Astrocyte of the cerebellum (primary cell): ENCODE data around the gene NRSN1.
"Not testable (repeated sequence)": the region's sequence is repeated elsewhere in the genome, so short reads cannot be mapped to it uniquely, and the experiment has no call there.

ENCODE experiments used
- DNase-seq: peaks from one replicate; pipeline ENCODE4 v3.0.0-alpha.2; 2011; ENCODE audit warnings: low read depth
- H3K4me3 ChIP-seq: 2 replicates; pipeline ENCODE4 v1.5.1; 2011; ENCODE audit warnings: mild to moderate bottlenecking, low read depth, low read length, moderate library complexity
- in situ Hi-C: cut with HindIII; loops from 2 replicates; pipeline ENCODE4 v1.10.0; 2017; ENCODE audit warnings: low sequenced_read_pairs
- TF ChIP-seq, protein P1 (sequence below): IDR thresholded peaks from 2 replicates; pipeline ENCODE4 v1.5.1; 2012; ENCODE audit warnings: low read length, low read depth, moderate library complexity, mild to moderate bottlenecking; ENCODE audit errors: missing control alignments

Gene NRSN1

DNA sequence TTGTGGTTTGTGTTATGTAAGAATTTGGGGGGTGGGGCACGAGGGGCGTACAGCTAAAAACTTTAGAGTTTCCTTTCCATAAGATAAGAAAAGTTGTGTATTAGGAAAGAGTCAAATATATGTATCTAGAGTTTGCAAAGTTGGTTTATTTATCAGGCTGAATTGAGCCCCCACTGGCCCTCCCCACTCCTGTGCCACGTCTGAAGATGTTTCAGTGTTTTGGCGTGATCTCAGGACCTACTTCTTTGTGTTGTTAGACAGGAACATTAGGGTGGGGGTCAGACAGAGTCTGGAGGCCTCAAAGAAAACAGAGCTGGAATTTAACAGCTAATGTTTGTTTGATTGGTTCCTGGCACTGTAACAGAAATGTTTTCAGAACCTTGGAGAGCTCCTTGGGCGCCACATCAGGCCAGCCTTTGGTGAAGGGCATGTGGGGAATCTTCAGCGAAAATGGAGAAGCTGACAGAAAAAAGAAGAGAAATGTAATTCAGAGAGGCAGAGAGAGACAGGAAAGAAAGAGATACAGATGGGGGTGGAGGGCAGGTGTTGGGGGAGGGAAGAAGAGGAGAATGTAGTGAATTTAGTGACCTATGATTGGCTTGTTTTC, 674 bp downstream of the NRSN1 start:
- TF ChIP-seq, protein P1, sequence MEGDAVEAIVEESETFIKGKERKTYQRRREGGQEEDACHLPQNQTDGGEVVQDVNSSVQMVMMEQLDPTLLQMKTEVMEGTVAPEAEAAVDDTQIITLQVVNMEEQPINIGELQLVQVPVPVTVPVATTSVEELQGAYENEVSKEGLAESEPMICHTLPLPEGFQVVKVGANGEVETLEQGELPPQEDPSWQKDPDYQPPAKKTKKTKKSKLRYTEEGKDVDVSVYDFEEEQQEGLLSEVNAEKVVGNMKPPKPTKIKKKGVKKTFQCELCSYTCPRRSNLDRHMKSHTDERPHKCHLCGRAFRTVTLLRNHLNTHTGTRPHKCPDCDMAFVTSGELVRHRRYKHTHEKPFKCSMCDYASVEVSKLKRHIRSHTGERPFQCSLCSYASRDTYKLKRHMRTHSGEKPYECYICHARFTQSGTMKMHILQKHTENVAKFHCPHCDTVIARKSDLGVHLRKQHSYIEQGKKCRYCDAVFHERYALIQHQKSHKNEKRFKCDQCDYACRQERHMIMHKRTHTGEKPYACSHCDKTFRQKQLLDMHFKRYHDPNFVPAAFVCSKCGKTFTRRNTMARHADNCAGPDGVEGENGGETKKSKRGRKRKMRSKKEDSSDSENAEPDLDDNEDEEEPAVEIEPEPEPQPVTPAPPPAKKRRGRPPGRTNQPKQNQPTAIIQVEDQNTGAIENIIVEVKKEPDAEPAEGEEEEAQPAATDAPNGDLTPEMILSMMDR, result no peak
- no peak overlapping the region for H3K4me3 ChIP-seq
- DNase-seq, result peak; percentile 55
- in situ Hi-C loops, result no loop called here

DNA sequence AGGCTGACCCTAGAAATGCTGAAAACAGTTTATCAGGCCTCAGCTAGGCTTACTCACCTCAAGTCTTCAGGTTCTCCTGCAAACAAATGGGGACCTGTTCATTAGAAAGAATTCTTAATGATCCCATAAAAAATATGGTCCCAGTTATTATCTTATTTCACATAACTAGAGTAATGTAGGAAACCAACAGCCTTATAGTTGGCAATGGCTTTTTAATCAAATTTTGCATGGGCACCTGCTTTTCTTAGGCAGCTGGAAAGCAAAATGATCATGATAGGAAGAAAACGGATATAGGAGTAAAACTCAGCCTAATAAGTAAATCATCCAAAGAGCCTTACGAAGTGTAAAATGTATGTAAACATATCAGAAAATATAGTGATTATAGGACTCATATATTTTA, 1.3 kb downstream of the NRSN1 start:
- in situ Hi-C loops, result no loop called here
- TF ChIP-seq, protein P1, result no peak
- no peak for DNase-seq
- H3K4me3 ChIP-seq, result no peak overlapping the region

DNA sequence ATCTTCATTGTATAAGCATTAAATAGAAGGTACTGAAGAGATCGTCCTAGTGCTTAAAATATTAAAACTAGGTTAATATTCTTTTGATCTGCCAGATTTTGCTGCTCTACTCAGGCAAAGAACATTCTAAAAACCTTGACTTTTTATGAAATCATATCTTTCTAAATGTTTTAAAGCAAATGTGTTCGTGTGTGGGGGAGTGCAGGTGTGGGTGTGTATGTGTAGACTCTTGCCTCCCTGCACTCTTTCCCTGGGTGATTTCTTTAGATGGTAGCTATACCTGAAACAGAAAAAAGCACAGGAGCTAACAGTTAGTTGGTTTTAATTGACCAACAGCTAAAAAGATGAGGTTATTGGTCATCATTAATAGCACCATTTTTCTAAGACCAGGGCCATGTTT, 5.7 kb downstream of the NRSN1 start:
- in situ Hi-C loops, result no loop called here
- no peak overlapping the region for H3K4me3 ChIP-seq
- no peak for DNase-seq
- TF ChIP-seq, protein P1, result no peak

DNA sequence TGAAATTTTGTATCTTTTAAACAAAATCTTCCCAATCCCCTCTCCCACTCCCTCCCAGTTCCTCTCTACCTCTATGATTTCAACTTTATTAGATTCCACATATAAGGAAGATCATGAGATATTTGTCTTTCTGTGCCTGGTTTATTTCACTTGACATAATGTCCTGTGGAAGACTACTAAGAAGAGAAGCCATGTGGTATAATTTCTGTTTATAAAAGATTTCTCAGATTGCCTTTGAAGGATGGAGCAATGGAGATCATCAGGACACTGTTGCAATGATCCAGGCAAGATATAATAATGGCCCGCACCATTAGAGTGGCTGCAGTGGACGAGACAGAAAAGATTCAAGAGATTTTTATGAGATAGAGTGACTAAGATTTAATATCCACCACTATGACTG, 13.1 kb downstream of the NRSN1 start:
- H3K4me3 ChIP-seq, result no peak overlapping the region
- TF ChIP-seq, protein P1, result no peak
- in situ Hi-C loops, result no loop called here
- no peak for DNase-seq

DNA sequence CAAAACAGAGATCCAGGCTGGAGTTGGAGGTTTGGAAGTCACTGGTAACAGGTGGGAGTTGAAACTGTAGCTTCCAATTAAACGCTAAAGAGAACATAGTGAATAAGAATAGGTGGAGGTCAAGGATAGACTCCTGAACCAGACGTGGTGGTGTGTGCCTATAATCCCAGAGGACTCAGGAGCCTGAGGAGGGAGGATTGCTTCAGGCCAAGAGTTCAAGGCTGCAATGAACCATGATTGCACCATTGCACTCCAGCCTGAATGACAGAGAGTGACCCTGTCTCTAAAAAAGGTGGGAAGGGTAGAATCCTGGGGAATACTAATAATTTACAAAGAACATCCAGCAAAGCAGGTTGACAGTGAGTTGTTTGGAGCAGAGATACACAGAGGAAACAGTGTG, 13.6 kb downstream of the NRSN1 start:
- TF ChIP-seq, protein P1, result no peak
- in situ Hi-C loops, result no loop called here
- no peak overlapping the region for H3K4me3 ChIP-seq
- no peak for DNase-seq

DNA sequence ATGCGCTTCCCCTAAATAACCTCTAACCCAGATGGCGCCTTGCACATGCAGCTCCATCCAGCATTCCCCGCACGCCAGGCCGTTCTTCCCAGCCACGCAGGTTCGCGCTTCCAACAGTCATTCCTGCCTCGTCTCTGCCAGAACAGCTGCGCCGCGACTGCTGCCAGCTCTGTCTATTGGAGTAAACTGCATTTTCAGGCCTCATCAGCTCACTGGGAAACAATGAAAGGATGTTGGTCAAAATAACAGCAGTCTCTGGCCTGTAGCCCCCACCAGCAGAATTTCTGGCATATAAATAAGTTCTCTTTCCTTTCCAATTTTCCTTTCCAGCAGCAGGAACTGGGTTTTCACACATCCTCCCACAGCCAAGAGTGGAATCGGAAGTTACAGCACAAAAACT, 14.6 kb downstream of the NRSN1 start:
- in situ Hi-C loops, result no loop called here
- H3K4me3 ChIP-seq, result no peak overlapping the region
- TF ChIP-seq, protein P1, result no peak
- DNase-seq, result no peak

DNA sequence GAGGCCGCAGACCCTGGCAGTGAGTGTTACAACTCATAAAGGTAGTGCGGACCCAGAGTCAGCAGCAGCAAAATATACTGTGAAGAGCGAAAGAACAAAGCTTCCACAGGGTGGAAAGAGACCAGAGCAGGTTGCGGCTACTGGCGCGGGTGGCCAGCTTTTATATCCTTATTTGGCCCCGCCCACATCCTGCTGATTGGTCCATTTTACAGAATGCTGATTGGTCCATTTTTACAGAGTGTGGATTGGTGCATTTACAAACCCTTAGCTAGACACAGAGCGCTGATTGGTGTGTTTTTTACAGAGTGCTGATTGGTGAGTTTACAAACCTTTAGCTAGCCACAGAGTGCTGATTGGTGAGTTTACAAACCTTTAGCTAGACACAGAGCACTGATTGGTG, 16.7 kb downstream of the NRSN1 start:
- H3K4me3 ChIP-seq, DNase-seq, in situ Hi-C loops: not testable (repeated sequence)
